ENCODE measurements around the gene ACAT2. TPM values are rescaled to one million over a fixed set of nuclear protein-coding genes. Genes with fewer than 3 reads are reported as not detected.
"Not testable (repeated sequence)": the region's sequence is repeated elsewhere in the genome, so short reads cannot be mapped to it uniquely, and the experiment has no call there.

The ACAT2 gene
- total RNA-seq, 4 donors from 2014 or later = 8.2 to 19.8 (median 13.8) TPM

DNA sequence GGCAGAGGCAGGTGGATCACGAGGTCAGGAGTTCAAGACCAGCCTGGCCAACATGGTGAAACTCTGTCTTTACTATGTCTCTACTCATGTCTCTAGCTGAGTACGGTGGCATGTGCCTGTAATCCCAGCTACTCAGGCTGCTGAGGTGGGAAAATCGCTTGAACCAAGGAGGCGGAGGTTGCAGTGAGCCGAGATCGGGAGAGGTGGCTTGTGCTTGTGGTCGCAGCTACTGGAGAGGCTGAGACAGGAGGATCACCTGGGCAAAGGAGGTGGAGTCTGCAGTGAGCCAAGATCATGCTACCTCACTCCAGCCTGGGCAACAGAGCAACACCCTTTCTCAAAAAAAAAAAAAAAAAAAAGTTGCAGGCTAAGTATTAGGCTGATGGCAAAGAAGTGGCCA is 42.6 kb upstream of the ACAT2 start:
- intact Hi-C loops (cut with DNase I; ENCODE audit: low total_unique reads) = no loop called here
- Histone ChIP-seq H3K4me3 (no peak overlapping the region), H3K9me3 (no peaks in the 10 kb centered on the region), H3K4me1 (peaks cover 15 to 31% (median 18%) of the 10 kb centered on the region in 4 donors), H3K27me3 (no peaks in the 10 kb centered on the region), H3K36me3 (no peaks in the 10 kb centered on the region), H3K27ac (no peak overlapping the region)
- TF ChIP-seq POLR2AphosphoS5 (IDR thresholded peaks at IDR 0.05) = no peak
- no peak for TF ChIP-seq POLR2A (IDR thresholded peaks at IDR 0.05)
- TF ChIP-seq, protein P1, sequence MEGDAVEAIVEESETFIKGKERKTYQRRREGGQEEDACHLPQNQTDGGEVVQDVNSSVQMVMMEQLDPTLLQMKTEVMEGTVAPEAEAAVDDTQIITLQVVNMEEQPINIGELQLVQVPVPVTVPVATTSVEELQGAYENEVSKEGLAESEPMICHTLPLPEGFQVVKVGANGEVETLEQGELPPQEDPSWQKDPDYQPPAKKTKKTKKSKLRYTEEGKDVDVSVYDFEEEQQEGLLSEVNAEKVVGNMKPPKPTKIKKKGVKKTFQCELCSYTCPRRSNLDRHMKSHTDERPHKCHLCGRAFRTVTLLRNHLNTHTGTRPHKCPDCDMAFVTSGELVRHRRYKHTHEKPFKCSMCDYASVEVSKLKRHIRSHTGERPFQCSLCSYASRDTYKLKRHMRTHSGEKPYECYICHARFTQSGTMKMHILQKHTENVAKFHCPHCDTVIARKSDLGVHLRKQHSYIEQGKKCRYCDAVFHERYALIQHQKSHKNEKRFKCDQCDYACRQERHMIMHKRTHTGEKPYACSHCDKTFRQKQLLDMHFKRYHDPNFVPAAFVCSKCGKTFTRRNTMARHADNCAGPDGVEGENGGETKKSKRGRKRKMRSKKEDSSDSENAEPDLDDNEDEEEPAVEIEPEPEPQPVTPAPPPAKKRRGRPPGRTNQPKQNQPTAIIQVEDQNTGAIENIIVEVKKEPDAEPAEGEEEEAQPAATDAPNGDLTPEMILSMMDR (IDR thresholded peaks at IDR 0.05) = no peak
- no peak for TF ChIP-seq EP300 (IDR thresholded peaks at IDR 0.05; ENCODE audit: low read depth)
- WGBS, 2 donors (ENCODE audit: low coverage in 1 of 2) = 89 to 100% methylated on average over 4 to 7 of the region's 7 CpGs
- in situ Hi-C loops (cut with MboI; ENCODE audit: low pct_ligation_motif_present in 1 of 4, low pct_unique_long_range_greater_than_20kb in 1 of 4, low sequenced_read_pairs in 3 of 4) = no loop called here
- DNase-seq = no peak

DNA sequence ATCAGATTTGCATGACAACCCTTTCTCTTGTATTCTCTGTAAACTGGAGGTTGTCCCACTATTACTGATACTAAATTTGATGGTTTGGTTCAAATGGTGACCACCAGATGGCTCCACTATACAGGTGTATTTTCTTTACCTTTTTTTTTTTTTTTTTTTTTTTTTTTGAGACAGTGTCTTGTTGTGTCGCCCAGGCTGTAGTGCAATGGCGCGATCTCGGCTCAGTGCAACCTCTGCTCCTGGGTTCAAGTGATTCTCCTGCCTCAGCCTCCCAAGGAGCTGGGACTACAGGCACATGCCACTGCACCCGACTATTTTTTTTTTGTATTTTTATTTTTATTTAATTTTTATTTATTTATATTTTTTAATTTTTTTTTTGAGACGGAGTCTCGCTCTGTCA is 41.1 kb upstream of the ACAT2 start:
- Histone ChIP-seq H3K4me3 (no peak overlapping the region), H3K36me3 (no peaks in the 10 kb centered on the region), H3K27ac (no peak overlapping the region), H3K4me1 (peaks cover 3 to 26% (median 10%) of the 10 kb centered on the region in 4 donors), H3K9me3 (no peaks in the 10 kb centered on the region), H3K27me3 (no peaks in the 10 kb centered on the region)
- DNase-seq = no peak
- intact Hi-C loops (cut with DNase I; ENCODE audit: low total_unique reads) = no loop called here
- in situ Hi-C loops (cut with MboI; ENCODE audit: low pct_ligation_motif_present in 1 of 4, low pct_unique_long_range_greater_than_20kb in 1 of 4, low sequenced_read_pairs in 3 of 4) = no loop called here
- 52% methylated on average over 7 of the region's 7 CpGs; no CpG with 5 or more reads in 1 of the 2 donors for WGBS, 2 donors (ENCODE audit: low coverage in 1 of 2)
- TF ChIP-seq, protein P1 (IDR thresholded peaks at IDR 0.05) = peak; percentile 32 to 63 (median 41)
- TF ChIP-seq POLR2A (IDR thresholded peaks at IDR 0.05) = no peak
- TF ChIP-seq EP300 (IDR thresholded peaks at IDR 0.05; ENCODE audit: low read depth) = no peak

DNA sequence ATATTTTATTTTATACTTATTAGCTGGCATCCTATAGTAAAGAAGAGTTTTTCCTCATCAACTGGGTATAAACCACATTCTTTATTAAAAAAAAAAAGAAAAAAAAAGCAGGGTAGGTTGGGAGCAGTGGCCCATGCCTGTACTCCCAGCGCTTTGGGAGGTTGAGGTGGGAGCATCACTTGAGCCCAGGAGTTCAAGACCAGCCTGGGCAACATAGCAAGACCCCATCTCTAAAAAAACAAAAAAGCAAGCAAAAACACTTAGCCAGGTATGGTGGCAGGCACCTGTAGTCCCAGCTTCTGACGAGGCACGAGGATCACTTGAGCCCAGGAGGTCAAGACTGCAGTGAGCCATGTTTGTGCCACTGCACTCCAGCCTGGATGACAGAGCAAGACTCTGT is 39.9 kb upstream of the ACAT2 start:
- 96 to 97% methylated on average over 3 of the region's 3 CpGs for WGBS, 2 donors (ENCODE audit: low coverage in 1 of 2)

DNA sequence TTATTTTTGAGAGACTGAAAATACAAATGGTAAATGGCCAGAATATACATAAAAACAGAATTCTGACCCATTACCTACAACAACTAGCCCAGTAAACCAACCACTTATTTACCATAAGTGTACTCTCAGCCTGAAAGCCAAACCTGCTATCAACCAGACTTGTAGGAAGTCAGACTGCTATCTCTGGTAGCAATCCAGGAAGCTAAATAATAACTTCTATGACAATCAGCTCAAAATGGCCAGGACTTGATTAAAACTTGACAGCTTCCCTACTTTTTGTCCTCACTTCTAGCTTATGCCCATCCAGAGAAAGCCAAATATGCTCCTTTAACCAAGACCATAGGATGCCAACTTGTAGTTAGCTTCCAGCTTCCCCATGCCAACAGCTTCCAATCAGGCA is 39.2 kb upstream of the ACAT2 start:
- H3K36me3 ChIP-seq = no peaks in the 10 kb centered on the region
- no peak for DNase-seq
- TF ChIP-seq EP300 (IDR thresholded peaks at IDR 0.05; ENCODE audit: low read depth) (no peak), POLR2AphosphoS5 (IDR thresholded peaks at IDR 0.05) (no peak)
- TF ChIP-seq, protein P1 (IDR thresholded peaks at IDR 0.05) = no peak
- in situ Hi-C loops (cut with MboI; ENCODE audit: low pct_ligation_motif_present in 1 of 4, low pct_unique_long_range_greater_than_20kb in 1 of 4, low sequenced_read_pairs in 3 of 4) = no loop called here
- peaks cover 6 to 13% (median 7%) of the 10 kb centered on the region in 4 donors for H3K4me1 ChIP-seq
- H3K27ac ChIP-seq = no peak overlapping the region
- no peak overlapping the region for H3K4me3 ChIP-seq
- no peaks in the 10 kb centered on the region for H3K9me3 ChIP-seq
- no peaks in the 10 kb centered on the region for H3K27me3 ChIP-seq
- intact Hi-C loops (cut with DNase I; ENCODE audit: low total_unique reads) = no loop called here

More for the DNA sequence above, 39.9 kb upstream of the ACAT2 start:
- peaks cover 6 to 20% (median 7%) of the 10 kb centered on the region in 4 donors for H3K4me1 ChIP-seq
- H3K27me3 ChIP-seq; DNase-seq; H3K36me3 ChIP-seq; H3K4me3 ChIP-seq; H3K9me3 ChIP-seq; in situ Hi-C loops (cut with MboI; ENCODE audit: low pct_ligation_motif_present in 1 of 4, low pct_unique_long_range_greater_than_20kb in 1 of 4, low sequenced_read_pairs in 3 of 4); intact Hi-C loops (cut with DNase I; ENCODE audit: low total_unique reads); H3K27ac ChIP-seq: not testable (repeated sequence)

DNA sequence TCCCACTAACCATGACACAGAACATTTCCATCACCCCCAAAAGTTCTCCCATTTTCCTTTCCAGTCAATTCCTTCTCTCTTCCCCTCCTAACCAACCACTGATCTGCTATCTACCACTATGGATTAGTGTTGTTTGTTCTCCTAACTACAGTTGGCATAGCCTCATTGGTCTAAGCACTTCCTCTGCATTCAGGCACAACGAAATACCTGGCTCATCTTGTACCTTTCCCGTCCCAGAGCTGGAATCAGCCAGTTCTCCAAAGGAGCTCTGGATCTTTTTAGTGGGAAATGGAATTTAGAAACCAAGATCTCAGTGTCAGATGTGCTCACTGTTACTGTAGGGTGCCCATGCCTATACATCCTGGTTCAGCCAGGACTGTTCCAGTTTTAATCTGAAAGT is 38.6 kb upstream of the ACAT2 start:
- no peaks in the 10 kb centered on the region for H3K27me3 ChIP-seq
- no peak overlapping the region for H3K4me3 ChIP-seq
- TF ChIP-seq POLR2A (IDR thresholded peaks at IDR 0.05) = no peak
- TF ChIP-seq EP300 (IDR thresholded peaks at IDR 0.05; ENCODE audit: low read depth) = no peak
- no peak for TF ChIP-seq POLR2AphosphoS5 (IDR thresholded peaks at IDR 0.05)
- TF ChIP-seq, protein P1 (IDR thresholded peaks at IDR 0.05) = no peak
- H3K27ac ChIP-seq = no peak overlapping the region
- H3K36me3 ChIP-seq = no peaks in the 10 kb centered on the region
- peaks cover 6 to 13% (median 7%) of the 10 kb centered on the region in 4 donors for H3K4me1 ChIP-seq
- in situ Hi-C loops (cut with MboI; ENCODE audit: low pct_ligation_motif_present in 1 of 4, low pct_unique_long_range_greater_than_20kb in 1 of 4, low sequenced_read_pairs in 3 of 4) (no loop called here), intact Hi-C loops (cut with DNase I; ENCODE audit: low total_unique reads) (no loop called here)
- H3K9me3 ChIP-seq = no peaks in the 10 kb centered on the region
- no peak for DNase-seq
- 98% methylated on average over 2 of the region's 2 CpGs; no CpG with 5 or more reads in 1 of the 2 donors for WGBS, 2 donors (ENCODE audit: low coverage in 1 of 2)
